CD4-positive, alpha-beta T cell treated with Interleukin-17A for 4 hours (primary cell): Measurements from ENCODE around the gene NTRK1.
A peak's percentile ranks its signal among the peaks of the same experiment; 100 is the strongest.

Experiments
- DNase-seq: peaks from one replicate; pipeline ENCODE4 v3.0.0-alpha.2; 2020; ENCODE audit warnings: mixed read lengths

The NTRK1 gene

GRCh38 chr1:156858959-156859522 lies 1.6 kb upstream of the NTRK1 start, which contains the start of gene INSRR:
Gene INSRR (minus strand): TSS chr1:156859117. CDS start chr1:156858621, 496 bp downstream.
- DNase-seq: no peak

- DNase-seq: peak; percentile 26
Measured at GRCh38 chr1:156859523-156860112, 1.0 kb upstream of the NTRK1 start.

- DNase-seq: peak; percentile 71
Measured at GRCh38 chr1:156860113-156860627, 495 bp upstream of the NTRK1 start.

GRCh38 chr1:156862584-156862983 lies 1.9 kb downstream of the NTRK1 start:
- DNase-seq: no peak

GRCh38 chr1:156862997-156863599 lies 2.4 kb downstream of the NTRK1 start:
- no peak for DNase-seq

GRCh38 chr1:156863631-156864030 lies 3.0 kb downstream of the NTRK1 start:
- no peak for DNase-seq

GRCh38 chr1:156864796-156865195 lies 4.1 kb downstream of the NTRK1 start:
- no peak for DNase-seq

GRCh38 chr1:156865258-156865657 lies 4.6 kb downstream of the NTRK1 start:
- no peak for DNase-seq

- no peak for DNase-seq
Measured at GRCh38 chr1:156865865-156866248, 5.2 kb downstream of the NTRK1 start.

- DNase-seq: no peak
Measured at GRCh38 chr1:156866249-156866909, 5.7 kb downstream of the NTRK1 start.

- no peak for DNase-seq
Measured at GRCh38 chr1:156868341-156868740, 7.7 kb downstream of the NTRK1 start.

- DNase-seq: no peak
Measured at GRCh38 chr1:156869455-156869854, 8.8 kb downstream of the NTRK1 start.

GRCh38 chr1:156873659-156874058 lies 13.0 kb downstream of the NTRK1 start:
- DNase-seq: no peak

- no peak for DNase-seq
Measured at GRCh38 chr1:156874142-156874541, 13.5 kb downstream of the NTRK1 start.

GRCh38 chr1:156874572-156875340 lies 14.1 kb downstream of the NTRK1 start:
- DNase-seq: no peak

- DNase-seq: no peak
Measured at GRCh38 chr1:156875341-156875615, 14.6 kb downstream of the NTRK1 start.

GRCh38 chr1:156876281-156876680 lies 15.6 kb downstream of the NTRK1 start:
- DNase-seq: no peak

GRCh38 chr1:156877433-156878170 lies 16.9 kb downstream of the NTRK1 start:
- DNase-seq: no peak

- DNase-seq: no peak
Measured at GRCh38 chr1:156879876-156880275, 19.2 kb downstream of the NTRK1 start.

- no peak for DNase-seq
Measured at GRCh38 chr1:156880473-156880872, 19.8 kb downstream of the NTRK1 start.

- DNase-seq: no peak
Measured at GRCh38 chr1:156881101-156881500, 20.4 kb downstream of the NTRK1 start.

GRCh38 chr1:156881663-156882062 lies 21.0 kb downstream of the NTRK1 start:
- no peak for DNase-seq

GRCh38 chr1:156882543-156882942 lies 21.9 kb downstream of the NTRK1 start:
- no peak for DNase-seq
